ENCODE measurements around the gene TCN1. TPM values are rescaled to one million over a fixed set of nuclear protein-coding genes. Genes with fewer than 3 reads are reported as not detected.
"Not testable (repeated sequence)": the region's sequence is repeated elsewhere in the genome, so short reads cannot be mapped to it uniquely, and the experiment has no call there.

Gene TCN1
- total and polyA plus RNA-seq, 11 donors, result 0.11 to 0.53 TPM; not detected in 9

DNA sequence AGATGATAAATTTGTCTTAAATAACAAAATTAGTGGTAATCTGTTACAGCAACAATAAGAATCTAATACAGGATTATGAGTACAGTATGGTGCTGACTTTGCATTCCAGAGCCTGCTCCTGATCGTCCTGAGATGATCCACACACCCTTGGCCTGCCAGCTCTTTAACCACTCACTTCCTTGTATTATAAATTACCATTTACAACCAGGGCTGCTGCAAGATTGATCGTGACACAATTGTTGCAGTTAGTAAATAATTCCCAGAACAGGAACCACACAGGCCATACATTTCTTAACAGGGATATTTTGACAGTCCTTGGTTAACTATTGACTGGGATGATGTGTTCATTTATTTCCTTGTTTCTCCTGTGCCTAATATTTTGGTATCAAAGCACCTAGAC, 17.2 kb downstream of the TCN1 start:
- H3K9me3 ChIP-seq, result peaks cover 0 to 3% (median 0%) of the 10 kb centered on the region in 12 donors
- ATAC-seq (no peak), DNase-seq (no peak)
- no peaks in the 10 kb centered on the region for H3K4me1 ChIP-seq
- H3K36me3 ChIP-seq, result no peaks in the 10 kb centered on the region
- no peak for TF ChIP-seq POLR2A (IDR thresholded peaks at IDR 0.05)
- TF ChIP-seq, protein P1, sequence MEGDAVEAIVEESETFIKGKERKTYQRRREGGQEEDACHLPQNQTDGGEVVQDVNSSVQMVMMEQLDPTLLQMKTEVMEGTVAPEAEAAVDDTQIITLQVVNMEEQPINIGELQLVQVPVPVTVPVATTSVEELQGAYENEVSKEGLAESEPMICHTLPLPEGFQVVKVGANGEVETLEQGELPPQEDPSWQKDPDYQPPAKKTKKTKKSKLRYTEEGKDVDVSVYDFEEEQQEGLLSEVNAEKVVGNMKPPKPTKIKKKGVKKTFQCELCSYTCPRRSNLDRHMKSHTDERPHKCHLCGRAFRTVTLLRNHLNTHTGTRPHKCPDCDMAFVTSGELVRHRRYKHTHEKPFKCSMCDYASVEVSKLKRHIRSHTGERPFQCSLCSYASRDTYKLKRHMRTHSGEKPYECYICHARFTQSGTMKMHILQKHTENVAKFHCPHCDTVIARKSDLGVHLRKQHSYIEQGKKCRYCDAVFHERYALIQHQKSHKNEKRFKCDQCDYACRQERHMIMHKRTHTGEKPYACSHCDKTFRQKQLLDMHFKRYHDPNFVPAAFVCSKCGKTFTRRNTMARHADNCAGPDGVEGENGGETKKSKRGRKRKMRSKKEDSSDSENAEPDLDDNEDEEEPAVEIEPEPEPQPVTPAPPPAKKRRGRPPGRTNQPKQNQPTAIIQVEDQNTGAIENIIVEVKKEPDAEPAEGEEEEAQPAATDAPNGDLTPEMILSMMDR (IDR thresholded peaks at IDR 0.05), result no peak
- no peak overlapping the region for H3K27ac ChIP-seq
- H3K4me3 ChIP-seq, result no peak overlapping the region
- H3K27me3 ChIP-seq, result no peaks in the 10 kb centered on the region
- intact Hi-C loops (cut with DNase I), result no loop called here
- WGBS, 4 donors, result 53 to 61% (median 58%) methylated on average over 2 of the region's 2 CpGs

DNA sequence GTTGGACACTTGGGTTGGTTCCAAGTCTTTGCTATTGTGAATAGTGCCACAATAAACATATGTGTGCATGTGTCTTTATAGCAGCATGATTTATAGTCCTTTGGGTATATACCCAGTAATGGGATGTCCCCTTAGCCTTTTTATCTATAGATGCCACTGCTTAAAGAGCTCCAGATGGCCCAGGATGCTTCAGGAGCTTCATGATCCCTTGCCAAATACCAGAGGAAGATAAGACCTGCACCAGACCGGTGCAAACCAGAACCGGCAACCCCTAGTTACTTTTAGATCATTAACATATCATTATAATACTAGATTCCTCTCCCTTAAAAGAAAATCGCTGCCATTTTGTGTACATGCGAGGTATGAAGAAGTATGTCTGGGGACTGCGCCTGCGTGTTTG, 17.8 kb downstream of the TCN1 start:
- ATAC-seq; H3K4me1 ChIP-seq; H3K27ac ChIP-seq; H3K27me3 ChIP-seq; intact Hi-C loops (cut with DNase I); DNase-seq; H3K36me3 ChIP-seq; H3K4me3 ChIP-seq; H3K9me3 ChIP-seq: not testable (repeated sequence)
- 64 to 86% (median 82%) methylated on average over 6 of the region's 6 CpGs for WGBS, 4 donors

DNA sequence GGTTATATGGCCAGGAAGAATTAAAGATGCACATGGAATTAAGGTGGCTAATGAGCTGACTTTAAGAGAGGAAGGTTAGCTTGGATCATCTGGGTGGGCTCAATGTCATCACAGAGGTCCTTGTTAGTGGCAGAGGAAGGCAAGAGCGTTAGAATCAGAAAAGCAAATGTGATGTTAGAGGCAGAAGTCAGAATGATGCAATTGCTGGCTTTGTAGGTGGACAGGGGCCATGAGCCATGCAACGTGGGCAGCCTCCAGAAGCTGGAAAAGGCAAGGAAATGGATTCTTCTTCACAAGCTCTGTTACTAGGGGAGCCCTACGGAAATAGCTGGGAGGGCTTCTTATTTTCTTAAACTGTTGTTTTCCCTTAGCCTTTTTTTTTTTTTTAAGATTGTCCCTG, 18.7 kb downstream of the TCN1 start:
- 75 to 88% (median 83%) methylated on average over 3 of the region's 3 CpGs for WGBS, 4 donors
- DNase-seq, result no peak
- ATAC-seq, result no peak

DNA sequence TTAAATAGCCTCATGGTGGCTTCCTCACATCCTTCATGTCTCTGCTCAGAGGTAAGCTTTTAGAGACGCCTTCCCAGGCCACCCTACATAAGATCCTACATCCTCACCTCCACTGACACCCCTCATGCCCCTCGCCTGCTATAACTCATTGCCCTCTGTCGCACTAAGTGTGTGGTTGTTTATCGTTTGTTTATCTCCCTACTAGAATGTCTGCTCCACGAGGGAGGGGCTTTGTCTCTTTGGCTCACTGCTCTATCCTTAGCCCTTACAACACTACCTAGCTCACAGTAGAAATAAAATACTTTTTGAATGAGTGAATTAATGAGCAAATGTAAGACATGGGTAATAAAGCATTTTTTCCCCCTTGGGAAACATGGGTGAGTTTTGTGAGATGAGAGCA, 19.7 kb downstream of the TCN1 start:
- Histone ChIP-seq H3K9me3 (peaks cover 0 to 3% (median 0%) of the 10 kb centered on the region in 12 donors), H3K4me1 (no peaks in the 10 kb centered on the region), H3K36me3 (no peaks in the 10 kb centered on the region), H3K27ac (no peak overlapping the region), H3K4me3 (no peak overlapping the region), H3K27me3 (no peaks in the 10 kb centered on the region)
- no peak for ATAC-seq
- 71 to 79% (median 77%) methylated on average over 5 of the region's 5 CpGs for WGBS, 4 donors
- intact Hi-C loops (cut with DNase I), result no loop called here
- no peak for DNase-seq
- TF ChIP-seq, protein P1 (IDR thresholded peaks at IDR 0.05), result no peak
- TF ChIP-seq POLR2A (IDR thresholded peaks at IDR 0.05), result no peak

More for the DNA sequence above, 18.7 kb downstream of the TCN1 start:
- Histone ChIP-seq H3K4me3 (no peak overlapping the region), H3K4me1 (no peaks in the 10 kb centered on the region), H3K27me3 (no peaks in the 10 kb centered on the region), H3K27ac (no peak overlapping the region), H3K9me3 (peaks cover 0 to 3% (median 0%) of the 10 kb centered on the region in 12 donors), H3K36me3 (no peaks in the 10 kb centered on the region)
- TF ChIP-seq, protein P1 (IDR thresholded peaks at IDR 0.05), result no peak
- TF ChIP-seq POLR2A (IDR thresholded peaks at IDR 0.05), result no peak
- intact Hi-C loops (cut with DNase I), result no loop called here

DNA sequence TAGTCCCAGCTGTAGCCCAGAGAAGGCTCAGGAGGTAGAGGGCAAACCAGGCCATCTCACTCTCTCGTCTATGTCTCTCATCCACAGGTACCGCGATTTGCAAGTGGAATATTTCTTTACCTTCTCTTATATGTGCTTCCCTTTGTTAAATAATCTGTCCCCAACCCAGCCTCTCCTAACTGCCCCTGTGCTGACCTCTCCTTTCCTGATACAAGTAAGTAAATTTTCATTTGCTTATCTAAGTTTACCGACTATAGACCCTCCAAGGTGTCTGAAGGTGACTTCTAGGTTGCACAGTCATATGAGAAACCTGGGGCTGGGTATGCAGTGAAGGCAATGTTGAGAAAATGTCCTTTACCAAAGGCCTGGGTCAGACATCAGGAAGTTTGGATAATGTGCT, 20.9 kb downstream of the TCN1 start, which contains the start of gene CBLIF:
Gene CBLIF (minus strand): TSS at position 101 of the 400 bp plus-strand sequence. CDS start 46 bp downstream, at position 55.
- Histone ChIP-seq H3K27ac (no peak within 1 kb of the TSS), H3K27me3 (no peaks in the 10 kb centered on the region), H3K4me3 (no peak within 1 kb of the TSS), H3K9me3 (peaks cover 0 to 3% (median 0%) of the 10 kb centered on the region in 12 donors), H3K36me3 (no peaks in the 10 kb centered on the region), H3K4me1 (no peaks in the 10 kb centered on the region)
- no peak for DNase-seq
- ATAC-seq, result no peak
- WGBS, 4 donors, result 75 to 83% (median 79%) methylated on average over 4 of the region's 4 CpGs
- TF ChIP-seq POLR2A (IDR thresholded peaks at IDR 0.05), result no peak
- TF ChIP-seq, protein P1 (IDR thresholded peaks at IDR 0.05), result no peak
- intact Hi-C loops (cut with DNase I), result no loop called here
